Stimulated activated CD8-positive, alpha-beta memory T cell treated with anti-CD3 and anti-CD28 coated beads, Interleukin-12 subunit alpha, Interleukin-12 subunit beta, amount 100 ng/mL, for 24 hours (primary cell): Measurements from ENCODE around the gene ARHGAP4.

ENCODE experiments used
- DNase-seq: peaks from one replicate; pipeline ENCODE4 v3.0.0-alpha.2; 2020; ENCODE audit errors: extremely low read depth

ARHGAP4 gene

DNA sequence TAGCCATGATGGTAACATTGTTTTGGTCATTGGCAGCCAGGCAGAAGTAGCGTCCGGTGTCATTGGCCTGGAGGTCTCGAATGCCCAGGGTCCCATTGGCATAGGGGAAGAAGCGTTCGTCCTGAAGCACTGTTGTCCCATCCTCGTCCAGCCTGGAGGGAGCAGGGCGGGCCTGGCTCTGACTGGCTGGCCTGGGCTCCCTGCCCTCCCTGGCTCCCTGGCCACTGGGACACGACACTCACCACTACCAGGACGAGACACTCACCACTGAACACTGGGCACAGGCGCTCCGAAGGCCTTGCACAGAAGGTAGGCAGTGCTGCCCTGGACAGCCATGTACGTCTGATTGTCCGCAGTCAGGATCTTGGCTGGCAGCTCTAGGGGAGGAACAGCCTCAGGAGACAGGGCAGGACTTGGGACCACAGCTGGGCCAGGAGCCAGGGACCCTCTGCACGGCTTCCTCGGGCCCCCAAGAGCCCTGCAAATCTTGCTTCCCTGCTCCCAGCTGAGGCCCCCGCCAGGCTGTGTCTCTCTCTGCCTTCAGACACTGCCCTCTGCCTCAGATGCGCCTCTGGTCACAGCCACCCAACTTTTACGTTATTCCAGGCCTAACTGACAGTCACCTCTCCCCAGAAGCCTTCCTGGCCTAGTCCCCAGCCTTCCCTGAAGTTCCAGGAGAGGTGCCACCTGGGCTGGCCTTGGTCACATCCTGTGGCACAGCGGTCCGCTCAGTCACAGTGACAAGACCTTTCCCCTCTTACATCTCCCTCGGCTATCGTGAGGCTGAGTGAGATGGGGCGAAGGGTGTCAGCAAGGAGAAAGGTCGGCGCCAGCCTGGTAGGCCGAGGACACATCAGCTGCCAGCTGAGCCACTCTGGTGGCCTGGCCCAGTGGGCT lies 57.2 kb downstream of the ARHGAP4 start:
- DNase-seq = no peak

- no peak for DNase-seq
These were observed 58.4 kb downstream of the ARHGAP4 start for GRCh38 chrX:153867671-153868070.

DNA sequence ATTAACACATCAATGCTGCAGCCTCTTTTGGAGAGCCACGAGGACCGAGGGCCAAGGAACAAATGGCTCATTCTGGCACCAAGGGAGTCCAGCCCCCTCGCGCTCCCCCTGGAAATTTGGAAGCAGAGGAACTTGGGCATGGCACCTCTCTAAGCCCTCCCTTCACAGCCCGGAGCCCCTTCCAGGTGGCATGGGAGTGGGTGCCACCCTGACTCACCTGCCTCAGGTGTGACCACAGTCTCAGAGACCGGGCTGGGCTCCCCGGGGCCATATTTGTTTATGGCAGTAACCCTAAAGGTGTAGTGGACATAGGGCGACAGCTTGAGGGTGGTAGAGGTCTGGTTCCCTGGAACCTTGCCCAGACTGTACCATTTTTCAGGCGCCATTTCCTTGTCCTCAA lies 58.9 kb downstream of the ARHGAP4 start:
- DNase-seq = no peak

GRCh38 chrX:153866302-153867019 lies 59.6 kb downstream of the ARHGAP4 start:
- DNase-seq = no peak

- no peak for DNase-seq
These were observed 60.4 kb downstream of the ARHGAP4 start for GRCh38 chrX:153865685-153866084.

DNA sequence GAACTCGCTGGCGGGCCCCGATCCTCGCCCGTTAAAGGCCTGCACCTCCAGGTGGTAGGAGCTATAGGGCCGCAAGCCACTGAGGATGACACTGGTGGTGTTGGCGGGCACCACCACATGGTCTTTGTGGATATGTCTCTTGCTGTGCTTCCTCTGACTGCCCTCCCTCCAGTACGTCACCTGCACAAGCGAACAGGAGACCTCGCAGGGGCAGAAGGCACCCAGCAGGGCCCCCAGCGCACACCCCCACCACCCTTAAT lies 60.8 kb downstream of the ARHGAP4 start:
- DNase-seq = no peak

- no peak for DNase-seq
These were observed 61.3 kb downstream of the ARHGAP4 start for GRCh38 chrX:153864561-153865320.

- DNase-seq = no peak
These were observed 62.0 kb downstream of the ARHGAP4 start for GRCh38 chrX:153864101-153864500.

- DNase-seq = no peak
These were observed 62.6 kb downstream of the ARHGAP4 start for GRCh38 chrX:153863251-153863991.

- no peak for DNase-seq
These were observed 63.5 kb downstream of the ARHGAP4 start for GRCh38 chrX:153862369-153863250.

GRCh38 chrX:153861733-153862310 lies 64.2 kb downstream of the ARHGAP4 start:
- DNase-seq = no peak

GRCh38 chrX:153861151-153861550 lies 64.9 kb downstream of the ARHGAP4 start:
- DNase-seq = no peak
